Ovary (tissue), 3 donors: ENCODE data around the gene SPZ1.

Experiments
- CTCF ChIP-seq, 3 donors: fragments of 450-650 bp in 2 of 3; fragments of 200-600 bp in 1 of 3; IDR thresholded peaks; one replicate each; pipeline versions ENCODE4 v1.5.1 to v1.8.0; 2016 to 2022; ENCODE audit warnings: antibody characterized with exemption in 3 of 3, mild to moderate bottlenecking in 1 of 3
- EP300 ChIP-seq: sonication (generic); formaldehyde crosslinking; IDR thresholded peaks from one replicate; pipeline ENCODE4 v1.6.1; 2017; ENCODE audit warnings: antibody characterized with exemption
- POLR2A ChIP-seq: fragments of 450-650 bp; IDR thresholded peaks from one replicate; pipeline ENCODE4 v1.6.1; 2017; ENCODE audit warnings: antibody characterized with exemption, mild to moderate bottlenecking, moderate library complexity
- donor health status: DM: no; HTN: no; CAD: no.

DNA sequence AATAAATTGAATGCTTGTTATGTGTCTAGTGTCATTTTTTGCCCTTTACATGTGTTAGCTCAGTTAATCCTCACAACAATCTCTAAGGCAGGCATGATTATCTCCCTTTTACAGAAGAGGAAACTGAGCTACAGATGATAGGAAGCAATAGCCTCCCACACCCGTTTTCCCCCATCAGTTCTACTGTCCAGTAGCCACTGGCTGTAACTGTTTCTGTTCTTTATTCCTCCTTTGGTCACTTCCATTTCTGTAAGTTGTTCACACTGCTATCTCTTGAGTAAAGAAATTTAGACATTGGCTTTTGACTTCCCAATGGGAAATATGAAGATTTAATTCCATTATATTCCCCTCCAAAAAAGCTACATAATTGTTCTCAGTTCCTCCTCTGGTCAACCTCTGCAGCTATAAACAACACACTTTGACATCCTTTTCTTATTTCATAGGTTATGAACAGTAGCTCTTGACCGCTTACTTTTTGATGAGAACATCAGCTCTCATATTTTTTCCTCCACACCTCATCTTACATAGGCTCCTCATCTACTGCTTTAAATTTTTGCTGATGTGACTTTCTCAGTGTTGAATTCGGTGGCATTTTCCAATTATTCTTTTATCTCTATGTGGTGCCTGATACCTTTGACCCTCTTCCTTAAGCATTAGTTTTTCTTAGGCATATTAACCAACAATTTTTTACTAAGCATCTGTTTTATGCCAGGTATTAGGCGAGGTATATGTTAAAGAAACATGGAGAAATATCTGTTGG lies 21.4 kb downstream of the SPZ1 start:
- no peak for TF ChIP-seq CTCF (IDR thresholded peaks at IDR 0.05)
- TF ChIP-seq POLR2A: no peak
- no peak for TF ChIP-seq EP300
